HepG2 (cell line): ENCODE data around the gene TNK1. TPM values are rescaled to one million over a fixed set of nuclear protein-coding genes. Genes with fewer than 3 reads are reported as not detected.
A peak's percentile ranks its signal among the peaks of the same experiment; 100 is the strongest.

ENCODE experiments used
- ASH2L ChIP-seq: fragments of 300-600, 200-600 bp; sonication (generic); IDR thresholded peaks from 2 replicates; pipeline ENCODE4 v1.7.0; 2017; ENCODE audit warnings: low read depth, mild to moderate bottlenecking, moderate library complexity, mixed read lengths, low read length; ENCODE audit not compliant: insufficient read length
- ETV6 ChIP-seq: sonication (generic); formaldehyde crosslinking; conservative IDR thresholded peaks from 2 replicates; pipeline ENCODE4 v1.4.0; 2020; ENCODE audit warnings: missing genetic modification reagents
- HMG20B ChIP-seq: conservative IDR thresholded peaks from 2 replicates; pipeline ENCODE4 v1.6.1; 2016; ENCODE audit warnings: missing genetic modification reagents, missing compliant biosample characterization
- HOXA9 ChIP-seq: sonication (generic); formaldehyde crosslinking; IDR thresholded peaks from 2 replicates; pipeline ENCODE4 v1.8.1; 2022; ENCODE audit warnings: missing genetic modification reagents, mild to moderate bottlenecking, moderate library complexity, borderline replicate concordance
- MAFG ChIP-seq: sonication (generic); formaldehyde crosslinking; IDR thresholded peaks from 2 replicates; pipeline ENCODE4 v1.5.1; 2020; ENCODE audit warnings: mild to moderate bottlenecking, missing genetic modification reagents
- MTF2 ChIP-seq: sonication (generic); formaldehyde crosslinking; IDR thresholded peaks from 2 replicates; pipeline ENCODE4 v1.5.0; 2020; ENCODE audit warnings: missing genetic modification reagents, borderline replicate concordance
- MYC ChIP-seq: sonication (generic); formaldehyde crosslinking; IDR thresholded peaks from 2 replicates; pipeline ENCODE4 v1.9.0; 2021; ENCODE audit warnings: missing genetic modification reagents, borderline replicate concordance
- NCOA2 ChIP-seq: sonication (generic); formaldehyde crosslinking; IDR thresholded peaks from 2 replicates; pipeline ENCODE4 v1.8.0; 2022; ENCODE audit warnings: inconsistent platforms
- NFE2L2 ChIP-seq: fragments of 150-350 bp; IDR thresholded peaks from 2 replicates; pipeline ENCODE4 v1.6.1; 2014; ENCODE audit warnings: low read length
- PHF5A ChIP-seq: IDR thresholded peaks from one replicate; pipeline ENCODE4 v1.6.1; 2018; ENCODE audit warnings: low read depth, missing genetic modification reagents; ENCODE audit not compliant: unreplicated experiment
- PRDM15 ChIP-seq: sonication (generic); formaldehyde crosslinking; IDR thresholded peaks from 2 replicates; pipeline ENCODE4 v1.4.0; 2020; ENCODE audit warnings: missing genetic modification reagents
- SNRNP70 ChIP-seq: fragments of 200-400 bp; formaldehyde crosslinking; IDR thresholded peaks from 2 replicates; pipeline ENCODE4 v1.6.1; 2017; ENCODE audit warnings: mild to moderate bottlenecking, low read depth, low read length, moderate library complexity
- ZBTB3 ChIP-seq: sonication (generic); formaldehyde crosslinking; IDR thresholded peaks from 2 replicates; pipeline ENCODE4 v1.4.0; 2020; ENCODE audit warnings: low read depth, mild to moderate bottlenecking, moderate library complexity, missing genetic modification reagents, borderline replicate concordance
- ZBTB34 ChIP-seq: sonication (generic); formaldehyde crosslinking; IDR thresholded peaks from 2 replicates; pipeline ENCODE4 v1.8.0; 2022; ENCODE audit warnings: mild to moderate bottlenecking, missing genetic modification reagents
- ZFP90 ChIP-seq: sonication (generic); formaldehyde crosslinking; IDR thresholded peaks from 2 replicates; pipeline ENCODE4 v1.8.0; 2022; ENCODE audit warnings: missing genetic modification reagents, mild to moderate bottlenecking, inconsistent platforms, borderline replicate concordance
- ZNF12 ChIP-seq: sonication (generic); formaldehyde crosslinking; IDR thresholded peaks from 2 replicates; pipeline ENCODE4 v1.5.0; 2020; ENCODE audit warnings: missing genetic modification reagents
- ZNF614 ChIP-seq: IDR thresholded peaks from 2 replicates; pipeline ENCODE4 v1.6.1; 2018; ENCODE audit warnings: missing biosample characterization, missing genetic modification reagents, inconsistent platforms, borderline replicate concordance
- ZNF616 ChIP-seq: sonication (generic); formaldehyde crosslinking; IDR thresholded peaks from 2 replicates; pipeline ENCODE4 v1.5.0; 2020; ENCODE audit warnings: low read depth, mild to moderate bottlenecking, missing genetic modification reagents
- ZNF629 ChIP-seq: sonication (generic); formaldehyde crosslinking; conservative IDR thresholded peaks from 2 replicates; pipeline ENCODE4 v1.5.0; 2020; ENCODE audit warnings: missing genetic modification reagents
- ZNF850 ChIP-seq: sonication (generic); formaldehyde crosslinking; conservative IDR thresholded peaks from 2 replicates; pipeline ENCODE4 v1.9.0; 2021; ENCODE audit warnings: mild to moderate bottlenecking, missing genetic modification reagents
- polyA plus RNA-seq, 8 experiments: library from polyadenylated mRNA; depleted of rRNA in 3 of 8; stranded (reverse) in 7 of 8; unstranded in 1 of 8; fragments of >200 nt; fragmentation: Illumina TruSeq in 4 of 8; extraction: Trizol in 4 of 8; gene quantifications; 2 replicates each; pipeline versions ENCODE4 v1.2.1 to v1.2.3, GENCODE V29; 2011 to 2016; ENCODE audit warnings: low read depth in 4 of 8, missing spikeins in 1 of 8, mixed read lengths in 1 of 8; ENCODE audit not compliant: insufficient read depth in 1 of 8
- total RNA-seq, 5 experiments: library from RNA; depleted of rRNA; stranded (reverse); fragments of >200 nt; fragmentation: Illumina TruSeq; extraction: Trizol; gene quantifications; 2 replicates each; pipeline ENCODE4 v1.2.3, GENCODE V29; 2016; ENCODE audit warnings: low read depth in 1 of 5
- TF ChIP-seq, protein P1 (sequence below): fragments of 450-650 bp; IDR thresholded peaks from 2 replicates; pipeline ENCODE4 v1.6.1; 2016
- TF ChIP-seq, protein P2 (sequence below): sonication (generic); formaldehyde crosslinking; conservative IDR thresholded peaks from 2 replicates; pipeline ENCODE4 v1.5.0; 2020; ENCODE audit warnings: missing genetic modification reagents

The TNK1 gene
- total and polyA plus RNA-seq, 2 of the 13 experiments (the other 11 are each of a cell fraction or from before 2014, with no cell fraction given), result 2.0 to 3.5 TPM

GRCh38 chr17:7403977-7404736 is 23.3 kb downstream of the TNK1 start, which contains the start of gene TMEM256 (continued):
- no peak for TF ChIP-seq ZBTB3 (CRISPR knock-in tag)
- no peak for TF ChIP-seq ZNF614 (CRISPR knock-in tag)
- no peak for TF ChIP-seq HMG20B (CRISPR knock-in tag)
- no peak for TF ChIP-seq MAFG (CRISPR knock-in tag)
- TF ChIP-seq NCOA2 (CRISPR knock-in tag), result no peak
- TF ChIP-seq ZNF12 (CRISPR knock-in tag), result no peak
- peak; percentile 38; the same call in 1 of the 2 replicates for TF ChIP-seq PRDM15
- no peak; the same call in 1 of the 2 replicates for TF ChIP-seq ETV6 (CRISPR knock-in tag)
- TF ChIP-seq NFE2L2, result no peak
- no peak for TF ChIP-seq ZNF850
- TF ChIP-seq ZNF616 (CRISPR knock-in tag), result no peak
- TF ChIP-seq ZBTB34 (CRISPR knock-in tag), result peak; percentile 57; the same call in 1 of the 2 replicates
- TF ChIP-seq MTF2 (CRISPR knock-in tag), result no peak
- TF ChIP-seq, protein P1, sequence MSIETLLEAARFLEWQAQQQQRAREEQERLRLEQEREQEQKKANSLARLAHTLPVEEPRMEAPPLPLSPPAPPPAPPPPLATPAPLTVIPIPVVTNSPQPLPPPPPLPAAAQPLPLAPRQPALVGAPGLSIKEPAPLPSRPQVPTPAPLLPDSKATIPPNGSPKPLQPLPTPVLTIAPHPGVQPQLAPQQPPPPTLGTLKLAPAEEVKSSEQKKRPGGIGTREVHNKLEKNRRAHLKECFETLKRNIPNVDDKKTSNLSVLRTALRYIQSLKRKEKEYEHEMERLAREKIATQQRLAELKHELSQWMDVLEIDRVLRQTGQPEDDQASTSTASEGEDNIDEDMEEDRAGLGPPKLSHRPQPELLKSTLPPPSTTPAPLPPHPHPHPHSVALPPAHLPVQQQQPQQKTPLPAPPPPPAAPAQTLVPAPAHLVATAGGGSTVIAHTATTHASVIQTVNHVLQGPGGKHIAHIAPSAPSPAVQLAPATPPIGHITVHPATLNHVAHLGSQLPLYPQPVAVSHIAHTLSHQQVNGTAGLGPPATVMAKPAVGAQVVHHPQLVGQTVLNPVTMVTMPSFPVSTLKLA, result no peak
- TF ChIP-seq ZFP90 (CRISPR knock-in tag), result no peak; the same call in 1 of the 2 replicates
- TF ChIP-seq, protein P2, sequence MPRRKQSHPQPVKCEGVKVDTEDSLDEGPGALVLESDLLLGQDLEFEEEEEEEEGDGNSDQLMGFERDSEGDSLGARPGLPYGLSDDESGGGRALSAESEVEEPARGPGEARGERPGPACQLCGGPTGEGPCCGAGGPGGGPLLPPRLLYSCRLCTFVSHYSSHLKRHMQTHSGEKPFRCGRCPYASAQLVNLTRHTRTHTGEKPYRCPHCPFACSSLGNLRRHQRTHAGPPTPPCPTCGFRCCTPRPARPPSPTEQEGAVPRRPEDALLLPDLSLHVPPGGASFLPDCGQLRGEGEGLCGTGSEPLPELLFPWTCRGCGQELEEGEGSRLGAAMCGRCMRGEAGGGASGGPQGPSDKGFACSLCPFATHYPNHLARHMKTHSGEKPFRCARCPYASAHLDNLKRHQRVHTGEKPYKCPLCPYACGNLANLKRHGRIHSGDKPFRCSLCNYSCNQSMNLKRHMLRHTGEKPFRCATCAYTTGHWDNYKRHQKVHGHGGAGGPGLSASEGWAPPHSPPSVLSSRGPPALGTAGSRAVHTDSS (CRISPR knock-in tag), result no peak
- no peak for TF ChIP-seq PHF5A (CRISPR knock-in tag)
- peak; percentile 31; the same call in 1 of the 2 replicates for TF ChIP-seq MYC (CRISPR knock-in tag)
- no peak for TF ChIP-seq ZNF629 (CRISPR knock-in tag)
- TF ChIP-seq SNRNP70, result no peak
- TF ChIP-seq HOXA9, result no peak
- peak; percentile 52 for TF ChIP-seq ASH2L
